KG1 (cell line): Measurements from ENCODE around the gene KCNT1.

Source experiments
- DNase-seq: peaks from one replicate; lab custom pipeline; 2025; lab: John Stamatoyannopoulos, UW

The KCNT1 gene

DNA sequence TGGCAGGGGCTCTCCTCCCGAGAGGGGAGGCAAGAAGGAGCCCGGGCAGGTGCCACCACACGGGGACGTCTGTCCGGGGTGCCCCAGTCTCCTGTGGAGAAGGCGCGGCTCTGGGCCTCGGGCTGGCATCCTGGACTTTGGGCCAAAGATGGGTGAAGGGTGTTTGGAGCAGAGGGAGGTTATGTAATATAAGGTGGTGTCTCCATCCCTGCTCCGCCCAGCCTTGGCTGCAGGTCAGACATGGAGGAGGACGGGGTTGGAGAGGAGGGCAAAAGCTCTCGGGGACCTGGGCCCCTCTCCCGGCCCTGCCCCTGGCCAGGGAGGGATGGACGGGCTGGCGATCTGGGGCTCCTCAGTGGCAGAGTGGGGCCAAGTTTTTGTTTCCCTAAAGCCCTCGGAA lies 1.5 kb upstream of the KCNT1 start:
- no peak for DNase-seq

GRCh38 chr9:135701067-135701958 lies 672 bp upstream of the KCNT1 start:
- no peak for DNase-seq

DNA sequence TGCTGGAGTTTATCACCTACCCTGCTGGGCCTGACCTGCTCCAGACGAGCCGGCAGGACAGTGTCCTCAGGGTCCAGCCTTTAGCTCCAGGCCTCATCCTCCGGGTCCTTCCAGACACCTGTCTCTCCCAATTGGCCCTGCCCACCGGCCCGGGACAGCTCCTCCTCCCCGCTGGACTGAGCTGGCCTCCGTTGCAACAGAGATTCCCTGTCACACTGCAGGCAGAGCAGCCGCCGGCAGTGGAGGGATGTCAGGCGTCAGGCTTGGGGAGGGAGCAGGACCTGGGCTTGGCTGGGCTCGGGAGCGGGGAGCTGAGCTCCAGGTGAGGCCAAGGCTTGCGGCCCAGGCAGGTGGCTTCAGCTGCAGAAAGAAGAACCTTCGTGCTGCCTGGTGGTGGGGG lies 1.7 kb downstream of the KCNT1 start:
- no peak for DNase-seq

DNA sequence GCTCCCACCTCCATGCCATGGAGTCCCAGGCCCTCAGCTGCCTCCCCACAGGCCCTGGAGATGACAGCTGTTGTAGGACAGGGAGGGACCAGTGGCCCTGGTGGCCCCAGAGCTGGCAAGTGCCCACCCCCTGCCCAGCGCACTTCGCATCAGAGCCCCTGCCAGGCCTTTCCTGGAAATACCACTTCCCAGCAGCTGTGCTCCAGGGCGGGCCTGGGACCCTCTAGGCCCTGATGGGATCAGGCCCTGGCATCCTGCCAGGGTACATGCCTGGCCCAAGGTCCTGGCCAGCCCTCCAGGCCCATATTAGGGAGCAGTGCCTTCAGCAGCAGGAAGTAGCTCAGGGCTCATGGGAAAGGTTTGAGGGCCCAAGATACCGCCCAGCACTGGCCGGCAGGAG lies 2.5 kb downstream of the KCNT1 start:
- DNase-seq = no peak

DNA sequence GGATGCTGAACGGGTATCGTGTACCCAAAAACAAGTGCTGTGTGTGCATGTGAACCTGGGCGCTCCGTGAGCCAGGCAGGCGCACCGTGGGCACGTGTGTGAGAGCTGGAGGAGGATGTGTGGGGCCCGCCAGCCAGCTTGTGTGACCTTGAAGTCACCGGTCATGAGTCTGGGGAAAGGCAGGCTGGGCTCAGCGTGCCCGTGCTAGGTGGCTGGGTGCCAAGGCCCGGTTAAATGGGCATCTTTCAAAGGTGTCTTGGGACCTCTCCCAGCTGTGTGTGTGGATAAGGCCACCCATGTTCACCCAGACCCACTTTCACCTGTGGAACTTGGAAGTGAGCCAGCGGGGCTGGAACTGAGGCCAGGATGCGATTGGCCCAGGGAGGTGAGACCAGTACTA lies 3.4 kb downstream of the KCNT1 start:
- no peak for DNase-seq

DNA sequence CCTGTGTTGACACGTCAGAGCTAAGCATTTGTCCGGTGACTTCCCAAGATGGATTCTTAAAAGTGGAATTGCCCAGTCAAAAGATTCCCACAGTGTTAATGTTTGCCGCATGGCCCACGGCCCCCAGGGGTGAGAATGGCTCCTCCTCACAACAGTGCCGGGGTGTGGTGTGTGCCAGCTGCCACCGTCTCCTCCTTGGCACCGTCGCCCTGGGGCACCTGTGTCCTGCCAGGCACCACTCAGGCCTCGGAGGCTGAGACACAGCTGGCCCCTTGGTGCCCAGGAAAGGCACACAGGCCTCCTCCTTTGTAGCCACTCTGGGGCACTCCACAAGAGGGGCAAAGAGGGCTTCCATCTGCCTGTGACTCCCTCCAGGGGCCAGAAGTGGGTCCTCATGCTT lies 4.3 kb downstream of the KCNT1 start:
- no peak for DNase-seq

GRCh38 chr9:135707252-135708138 lies 5.5 kb downstream of the KCNT1 start:
- no peak for DNase-seq

DNA sequence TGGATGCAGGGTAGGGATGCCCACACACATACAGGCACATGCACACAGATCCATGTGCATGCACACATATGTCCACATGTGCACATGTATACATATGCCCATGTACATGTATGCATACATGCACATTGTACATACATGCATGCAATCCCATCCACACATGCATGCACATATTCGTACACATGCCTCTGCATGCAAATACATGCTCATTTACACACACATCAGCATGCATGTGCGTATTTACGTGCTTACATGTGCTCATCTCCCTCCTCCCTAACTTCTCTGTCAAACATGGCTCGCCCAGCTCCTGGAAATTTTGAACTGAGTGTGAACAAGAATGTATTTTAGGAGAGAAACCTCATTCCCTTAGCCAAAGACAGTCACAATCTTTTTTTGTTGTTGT lies 6.2 kb downstream of the KCNT1 start:
- no peak for DNase-seq

DNA sequence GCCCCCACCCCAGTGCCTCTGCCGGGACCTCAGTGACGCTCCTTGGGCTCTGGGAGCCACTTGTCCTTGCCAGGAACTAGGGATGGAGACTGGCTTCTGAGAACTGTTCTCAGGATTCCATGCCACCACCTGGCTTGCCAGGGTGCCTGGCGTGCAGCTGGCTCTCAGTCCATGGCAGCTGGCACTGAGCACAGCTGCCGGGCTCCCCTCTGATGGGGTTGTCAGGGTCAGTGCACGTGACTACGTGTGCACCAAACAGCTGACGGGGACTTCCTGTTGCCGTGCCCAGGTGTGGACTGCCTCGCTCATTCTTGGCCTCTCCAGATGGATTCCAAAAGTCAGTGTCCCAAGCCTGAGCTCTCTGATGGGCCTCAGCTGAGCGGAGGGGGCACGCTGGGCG lies 9.4 kb downstream of the KCNT1 start:
- no peak for DNase-seq

- no peak for DNase-seq
Measured at GRCh38 chr9:135711881-135712280, 9.9 kb downstream of the KCNT1 start.

- no peak for DNase-seq
Measured at GRCh38 chr9:135712613-135713295, 10.8 kb downstream of the KCNT1 start.

DNA sequence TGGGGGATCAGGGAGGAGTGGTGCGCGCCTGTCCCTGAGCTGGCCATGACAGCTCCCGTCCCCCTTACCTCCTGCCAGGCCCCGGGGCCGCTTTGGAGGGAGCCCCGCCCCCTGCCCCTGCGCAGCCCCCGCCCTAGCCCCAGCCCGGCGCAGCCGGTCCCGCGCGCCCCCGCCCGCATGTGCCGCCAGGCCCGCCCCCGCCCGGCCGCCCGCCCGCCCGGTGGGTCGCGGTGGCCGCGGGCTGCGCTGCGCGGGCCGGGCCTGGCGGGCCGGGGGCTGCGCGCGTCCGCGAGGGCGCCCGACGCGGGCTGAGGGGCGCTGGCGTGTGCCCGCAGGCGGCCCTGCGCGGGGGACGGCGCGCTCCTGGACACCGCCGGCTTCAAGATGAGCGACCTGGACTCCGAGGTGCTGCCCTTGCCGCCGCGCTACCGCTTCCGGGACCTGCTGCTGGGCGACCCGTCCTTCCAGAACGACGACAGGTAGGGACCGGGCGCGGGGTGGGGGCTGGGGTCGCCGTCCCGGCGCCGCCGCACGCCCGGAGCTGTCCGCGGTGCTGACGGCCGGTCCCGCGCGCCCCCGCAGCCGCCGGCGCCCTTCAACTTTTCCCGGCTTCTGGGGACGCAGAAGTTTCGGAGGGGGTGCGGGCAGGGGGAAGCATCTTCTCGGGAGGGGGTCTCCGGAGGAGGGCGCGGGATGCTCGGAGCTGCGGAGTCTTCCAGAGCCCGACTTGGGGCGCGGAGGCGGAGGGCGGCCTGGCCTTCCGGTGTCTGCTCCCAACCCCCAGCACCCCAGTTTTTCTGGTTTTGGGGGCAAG lies 12.5 kb downstream of the KCNT1 start:
- DNase-seq = no peak

- no peak for DNase-seq
Measured at GRCh38 chr9:135715056-135715595, 13.1 kb downstream of the KCNT1 start.

DNA sequence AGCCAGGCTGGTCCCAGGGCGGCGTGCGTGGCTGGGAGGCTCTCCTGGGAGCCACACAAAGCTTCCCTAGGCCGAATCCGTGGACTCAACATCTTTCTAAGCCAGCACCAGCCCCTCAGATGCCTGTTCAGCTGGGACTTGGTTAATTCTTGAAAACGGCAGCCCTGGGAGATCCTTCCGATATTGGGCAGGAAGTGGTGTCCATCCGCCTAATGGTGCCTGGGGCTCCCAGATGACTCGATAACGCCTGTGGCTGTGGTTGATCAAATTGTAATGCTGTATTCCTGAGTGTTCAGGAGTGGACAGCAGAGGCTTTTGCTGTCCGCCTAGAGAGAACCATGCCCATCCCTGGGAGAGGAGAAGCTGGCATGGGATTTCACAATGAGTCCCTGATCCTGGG lies 14.1 kb downstream of the KCNT1 start:
- no peak for DNase-seq

- DNase-seq = no peak
Measured at GRCh38 chr9:135717410-135717809, 15.4 kb downstream of the KCNT1 start.

DNA sequence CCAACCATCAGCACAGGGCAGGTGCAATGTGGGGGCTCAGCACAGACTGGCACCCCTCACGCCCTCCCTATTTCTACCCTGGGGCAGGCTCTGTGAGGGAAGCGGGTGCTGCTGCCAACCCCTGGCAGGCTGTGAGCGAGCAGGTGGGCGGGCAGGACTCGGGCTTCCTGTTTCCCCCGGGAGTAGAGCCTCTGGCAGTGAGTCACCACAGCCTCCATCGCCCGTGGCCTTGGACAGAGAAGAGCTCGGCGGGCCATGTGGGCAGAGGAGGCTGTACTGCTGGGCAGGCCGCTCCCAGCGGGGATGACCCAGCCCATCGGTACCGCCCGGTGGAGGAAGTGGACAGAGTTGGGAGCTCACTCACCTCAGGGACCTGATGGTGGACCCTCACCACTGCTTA lies 16.6 kb downstream of the KCNT1 start:
- no peak for DNase-seq

DNA sequence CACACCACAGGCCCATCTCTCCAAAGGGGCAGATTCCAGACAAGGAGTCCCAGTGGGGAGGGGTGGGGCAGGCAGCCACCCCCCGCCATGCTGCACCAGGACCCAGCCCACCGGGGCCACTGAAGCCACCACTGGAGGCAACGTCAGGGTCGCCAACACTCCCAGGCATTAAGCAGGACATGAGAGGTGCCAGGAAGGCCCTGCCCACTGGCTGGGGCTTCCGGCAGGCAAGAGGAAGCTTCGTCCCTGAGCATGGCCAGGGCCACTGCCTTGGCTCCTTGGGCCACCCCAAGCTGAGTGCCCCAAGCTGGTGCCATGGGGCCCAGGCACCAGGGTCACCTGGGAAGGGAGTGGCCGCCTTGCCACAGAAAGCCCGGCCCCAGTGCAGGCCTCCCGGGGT lies 17.5 kb downstream of the KCNT1 start:
- no peak for DNase-seq

GRCh38 chr9:135722365-135722764 lies 20.4 kb downstream of the KCNT1 start:
- DNase-seq = no peak

- no peak for DNase-seq
Measured at GRCh38 chr9:135724186-135724787, 22.3 kb downstream of the KCNT1 start.

- no peak for DNase-seq
Measured at GRCh38 chr9:135726138-135726853, 24.3 kb downstream of the KCNT1 start.
